HepG2 (cell line): ENCODE measurements around the gene PEPD. TPM values are rescaled to one million over a fixed set of nuclear protein-coding genes. Genes with fewer than 3 reads are reported as not detected.

Experiments
- CEBPB ChIP-seq: IDR thresholded peaks from 2 replicates; pipeline ENCODE4 v1.6.1; 2011; ENCODE audit warnings: low read depth, low read length, improper control_type of control experiment, borderline replicate concordance
- DMAP1 ChIP-seq: IDR thresholded peaks from 2 replicates; pipeline ENCODE4 v1.6.1; 2016
- EEA1 ChIP-seq: sonication (generic); formaldehyde crosslinking; IDR thresholded peaks from 2 replicates; pipeline ENCODE4 v1.5.1; 2020; ENCODE audit warnings: mild to moderate bottlenecking, missing genetic modification reagents, borderline replicate concordance
- ETV5 ChIP-seq: IDR thresholded peaks from 2 replicates; pipeline ENCODE4 v1.6.1; 2018; ENCODE audit warnings: missing biosample characterization, missing genetic modification reagents, inconsistent platforms, borderline replicate concordance
- FOXO1 ChIP-seq: sonication (generic); formaldehyde crosslinking; IDR thresholded peaks from 2 replicates; pipeline ENCODE4 v1.4.0; 2020; ENCODE audit warnings: missing genetic modification reagents
- JARID2 ChIP-seq: sonication (generic); formaldehyde crosslinking; IDR thresholded peaks from 2 replicates; pipeline ENCODE4 v1.8.1; 2023; ENCODE audit warnings: missing genetic modification reagents, inconsistent platforms; ENCODE audit not compliant: insufficient replicate concordance
- KDM5B ChIP-seq: sonication (generic); formaldehyde crosslinking; IDR thresholded peaks from 2 replicates; pipeline ENCODE4 v1.4.0; 2020; ENCODE audit warnings: missing genetic modification reagents, mild to moderate bottlenecking, borderline replicate concordance
- MTA1 ChIP-seq: sonication (generic); formaldehyde crosslinking; IDR thresholded peaks from 2 replicates; pipeline ENCODE4 v1.4.0; 2020; ENCODE audit warnings: missing genetic modification reagents, mild to moderate bottlenecking, borderline replicate concordance
- NFATC3 ChIP-seq: sonication (generic); formaldehyde crosslinking; IDR thresholded peaks from 2 replicates; pipeline ENCODE4 v1.5.1; 2020; ENCODE audit warnings: mild to moderate bottlenecking, missing genetic modification reagents
- NR2F6 ChIP-seq, 2 experiments: IDR thresholded peaks; 2 replicates each; pipeline ENCODE4 v1.6.1; 2016; ENCODE audit warnings: antibody characterized with exemption in 1 of 2, mild to moderate bottlenecking in 1 of 2
- PAF1 ChIP-seq: IDR thresholded peaks from 2 replicates; pipeline ENCODE4 v1.6.1; 2016; ENCODE audit warnings: missing genetic modification reagents, missing compliant biosample characterization
- PHF21A ChIP-seq: sonication (generic); formaldehyde crosslinking; IDR thresholded peaks from 2 replicates; pipeline ENCODE4 v1.5.0; 2020; ENCODE audit warnings: mild to moderate bottlenecking, missing genetic modification reagents
- RCOR2 ChIP-seq: IDR thresholded peaks from 2 replicates; pipeline ENCODE4 v1.6.1; 2016; ENCODE audit warnings: missing biosample characterization, missing genetic modification reagents
- REL ChIP-seq: sonication (generic); formaldehyde crosslinking; conservative IDR thresholded peaks from 2 replicates; pipeline ENCODE4 v1.8.0; 2022; ENCODE audit warnings: mild to moderate bottlenecking, missing genetic modification reagents, moderate library complexity
- TBX2 ChIP-seq: sonication (generic); formaldehyde crosslinking; IDR thresholded peaks from 2 replicates; pipeline ENCODE4 v1.5.0; 2020; ENCODE audit warnings: missing genetic modification reagents, mild to moderate bottlenecking, borderline replicate concordance
- TEAD2 ChIP-seq: sonication (generic); formaldehyde crosslinking; IDR thresholded peaks from 2 replicates; pipeline ENCODE4 v1.9.0; 2021; ENCODE audit warnings: missing genetic modification reagents
- TGIF2 ChIP-seq: IDR thresholded peaks from 2 replicates; pipeline ENCODE4 v1.6.1; 2016; ENCODE audit warnings: control low read depth, missing compliant biosample characterization
- TRIM24 ChIP-seq: sonication (generic); formaldehyde crosslinking; IDR thresholded peaks from 2 replicates; pipeline ENCODE4 v1.8.0; 2022; ENCODE audit warnings: mild to moderate bottlenecking, missing genetic modification reagents
- WIZ ChIP-seq: sonication (generic); formaldehyde crosslinking; IDR thresholded peaks from 2 replicates; pipeline ENCODE4 v1.5.1; 2020; ENCODE audit warnings: mild to moderate bottlenecking, missing genetic modification reagents
- ZFYVE20 ChIP-seq: sonication (generic); formaldehyde crosslinking; IDR thresholded peaks from 2 replicates; pipeline ENCODE4 v1.8.0; 2023; ENCODE audit warnings: low read depth, mild to moderate bottlenecking, moderate library complexity, missing genetic modification reagents, borderline replicate concordance
- ZNF143 ChIP-seq: sonication (generic); formaldehyde crosslinking; IDR thresholded peaks from 2 replicates; pipeline ENCODE4 v1.4.0; 2020; ENCODE audit warnings: missing genetic modification reagents
- ZNF572 ChIP-seq: sonication (generic); formaldehyde crosslinking; IDR thresholded peaks from 2 replicates; pipeline ENCODE4 v1.5.1; 2020; ENCODE audit warnings: mild to moderate bottlenecking, missing genetic modification reagents
- ZNF678 ChIP-seq: sonication (generic); formaldehyde crosslinking; IDR thresholded peaks from 2 replicates; pipeline ENCODE4 v1.4.0; 2020; ENCODE audit warnings: mild to moderate bottlenecking, missing genetic modification reagents
- polyA plus RNA-seq, 8 experiments: library from polyadenylated mRNA; depleted of rRNA in 3 of 8; stranded (reverse) in 7 of 8; unstranded in 1 of 8; fragments of >200 nt; fragmentation: Illumina TruSeq in 4 of 8; extraction: Trizol in 4 of 8; gene quantifications; 2 replicates each; pipeline versions ENCODE4 v1.2.1 to v1.2.3, GENCODE V29; 2011 to 2016; ENCODE audit warnings: low read depth in 4 of 8, missing spikeins in 1 of 8, mixed read lengths in 1 of 8; ENCODE audit not compliant: insufficient read depth in 1 of 8
- total RNA-seq, 5 experiments: library from RNA; depleted of rRNA; stranded (reverse); fragments of >200 nt; fragmentation: Illumina TruSeq; extraction: Trizol; gene quantifications; 2 replicates each; pipeline ENCODE4 v1.2.3, GENCODE V29; 2016; ENCODE audit warnings: low read depth in 1 of 5
- TF ChIP-seq, protein P1 (sequence below): sonication (generic); formaldehyde crosslinking; IDR thresholded peaks from 2 replicates; pipeline ENCODE4 v1.4.0; 2020; ENCODE audit warnings: missing genetic modification reagents
- TF ChIP-seq, protein P2 (sequence below): IDR thresholded peaks from 2 replicates; pipeline ENCODE4 v1.4.0; 2020; ENCODE audit warnings: mild to moderate bottlenecking, missing genetic modification reagents
- TF ChIP-seq, protein P3 (sequence below): sonication (generic); formaldehyde crosslinking; IDR thresholded peaks from 2 replicates; pipeline ENCODE4 v1.8.0; 2022; ENCODE audit warnings: missing genetic modification reagents, low read depth, mild to moderate bottlenecking, borderline replicate concordance

The PEPD gene
- total and polyA plus RNA-seq, 2 of the 13 experiments (the other 11 are each of a cell fraction or from before 2014, with no cell fraction given): 60.7 to 75.1 TPM

DNA sequence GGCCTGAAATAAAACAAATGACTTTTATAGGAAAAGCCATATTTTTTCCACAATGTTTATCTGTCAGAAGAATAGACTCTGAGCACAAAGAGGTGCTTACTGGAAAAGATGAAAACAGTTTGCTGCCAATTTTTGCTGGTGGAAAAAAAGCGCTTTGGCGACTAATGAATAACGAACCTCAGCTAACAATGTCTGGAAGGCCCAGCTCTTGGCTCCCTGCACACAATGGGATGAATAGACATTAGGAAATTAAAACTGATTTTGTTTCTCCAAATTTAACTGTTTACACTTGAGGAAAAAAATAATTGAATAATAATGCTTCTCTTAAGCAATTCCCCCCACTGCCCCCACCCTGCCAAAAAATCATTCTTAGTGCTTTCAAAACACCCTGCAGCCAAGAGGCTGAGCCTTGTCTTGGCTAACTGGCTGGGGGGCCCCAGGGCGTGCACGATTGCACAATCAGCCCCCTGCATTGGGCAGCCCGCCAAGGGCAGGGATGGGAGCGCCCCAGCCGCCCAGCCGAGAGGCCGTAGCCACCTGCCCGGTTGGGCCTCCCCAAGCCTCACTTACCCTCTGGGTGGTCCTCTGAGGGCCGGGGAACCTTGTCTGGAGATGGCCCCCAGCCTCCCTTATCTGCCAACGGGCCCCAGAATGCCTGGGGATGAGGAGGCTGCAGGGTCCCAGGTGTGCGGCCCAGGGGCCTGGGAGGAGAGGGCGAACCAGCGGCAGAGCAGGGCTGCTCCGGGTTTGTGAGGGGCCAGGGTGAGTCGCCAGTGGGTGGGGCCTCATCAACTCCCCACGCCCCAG is 131.3 kb downstream of the PEPD start (continued):
- TF ChIP-seq JARID2 (CRISPR knock-in tag) (no peak), ZFYVE20 (no peak), NR2F6 (IDR thresholded peaks at IDR 0.05) (0 out of 2 replicates have a peak, but pooled peaks have one; percentile 15), NR2F6 (CRISPR knock-in tag; IDR thresholded peaks at IDR 0.05) (no peak), KDM5B (CRISPR knock-in tag) (no peak), FOXO1 (CRISPR knock-in tag) (no peak), REL (CRISPR knock-in tag) (no peak), PAF1 (CRISPR knock-in tag) (no peak), ETV5 (CRISPR knock-in tag) (no peak), NFATC3 (CRISPR knock-in tag) (no peak), MTA1 (CRISPR knock-in tag) (no peak), EEA1 (CRISPR knock-in tag) (no peak), PHF21A (CRISPR knock-in tag) (0 out of 2 replicates have a peak, but pooled peaks have one; percentile 28), CEBPB (peak; percentile 93), RCOR2 (CRISPR knock-in tag) (no peak), TEAD2 (CRISPR knock-in tag) (no peak), ZNF143 (CRISPR knock-in tag) (no peak), ZNF572 (CRISPR knock-in tag) (no peak), DMAP1 (CRISPR knock-in tag) (no peak), TBX2 (CRISPR knock-in tag) (no peak), TRIM24 (CRISPR knock-in tag) (no peak), ZNF678 (CRISPR knock-in tag) (no peak), WIZ (CRISPR knock-in tag) (no peak), TGIF2 (CRISPR knock-in tag) (no peak)
- TF ChIP-seq, protein P1, sequence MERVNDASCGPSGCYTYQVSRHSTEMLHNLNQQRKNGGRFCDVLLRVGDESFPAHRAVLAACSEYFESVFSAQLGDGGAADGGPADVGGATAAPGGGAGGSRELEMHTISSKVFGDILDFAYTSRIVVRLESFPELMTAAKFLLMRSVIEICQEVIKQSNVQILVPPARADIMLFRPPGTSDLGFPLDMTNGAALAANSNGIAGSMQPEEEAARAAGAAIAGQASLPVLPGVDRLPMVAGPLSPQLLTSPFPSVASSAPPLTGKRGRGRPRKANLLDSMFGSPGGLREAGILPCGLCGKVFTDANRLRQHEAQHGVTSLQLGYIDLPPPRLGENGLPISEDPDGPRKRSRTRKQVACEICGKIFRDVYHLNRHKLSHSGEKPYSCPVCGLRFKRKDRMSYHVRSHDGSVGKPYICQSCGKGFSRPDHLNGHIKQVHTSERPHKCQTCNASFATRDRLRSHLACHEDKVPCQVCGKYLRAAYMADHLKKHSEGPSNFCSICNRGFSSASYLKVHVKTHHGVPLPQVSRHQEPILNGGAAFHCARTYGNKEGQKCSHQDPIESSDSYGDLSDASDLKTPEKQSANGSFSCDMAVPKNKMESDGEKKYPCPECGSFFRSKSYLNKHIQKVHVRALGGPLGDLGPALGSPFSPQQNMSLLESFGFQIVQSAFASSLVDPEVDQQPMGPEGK (CRISPR knock-in tag): peak; percentile 99
- TF ChIP-seq, protein P2, sequence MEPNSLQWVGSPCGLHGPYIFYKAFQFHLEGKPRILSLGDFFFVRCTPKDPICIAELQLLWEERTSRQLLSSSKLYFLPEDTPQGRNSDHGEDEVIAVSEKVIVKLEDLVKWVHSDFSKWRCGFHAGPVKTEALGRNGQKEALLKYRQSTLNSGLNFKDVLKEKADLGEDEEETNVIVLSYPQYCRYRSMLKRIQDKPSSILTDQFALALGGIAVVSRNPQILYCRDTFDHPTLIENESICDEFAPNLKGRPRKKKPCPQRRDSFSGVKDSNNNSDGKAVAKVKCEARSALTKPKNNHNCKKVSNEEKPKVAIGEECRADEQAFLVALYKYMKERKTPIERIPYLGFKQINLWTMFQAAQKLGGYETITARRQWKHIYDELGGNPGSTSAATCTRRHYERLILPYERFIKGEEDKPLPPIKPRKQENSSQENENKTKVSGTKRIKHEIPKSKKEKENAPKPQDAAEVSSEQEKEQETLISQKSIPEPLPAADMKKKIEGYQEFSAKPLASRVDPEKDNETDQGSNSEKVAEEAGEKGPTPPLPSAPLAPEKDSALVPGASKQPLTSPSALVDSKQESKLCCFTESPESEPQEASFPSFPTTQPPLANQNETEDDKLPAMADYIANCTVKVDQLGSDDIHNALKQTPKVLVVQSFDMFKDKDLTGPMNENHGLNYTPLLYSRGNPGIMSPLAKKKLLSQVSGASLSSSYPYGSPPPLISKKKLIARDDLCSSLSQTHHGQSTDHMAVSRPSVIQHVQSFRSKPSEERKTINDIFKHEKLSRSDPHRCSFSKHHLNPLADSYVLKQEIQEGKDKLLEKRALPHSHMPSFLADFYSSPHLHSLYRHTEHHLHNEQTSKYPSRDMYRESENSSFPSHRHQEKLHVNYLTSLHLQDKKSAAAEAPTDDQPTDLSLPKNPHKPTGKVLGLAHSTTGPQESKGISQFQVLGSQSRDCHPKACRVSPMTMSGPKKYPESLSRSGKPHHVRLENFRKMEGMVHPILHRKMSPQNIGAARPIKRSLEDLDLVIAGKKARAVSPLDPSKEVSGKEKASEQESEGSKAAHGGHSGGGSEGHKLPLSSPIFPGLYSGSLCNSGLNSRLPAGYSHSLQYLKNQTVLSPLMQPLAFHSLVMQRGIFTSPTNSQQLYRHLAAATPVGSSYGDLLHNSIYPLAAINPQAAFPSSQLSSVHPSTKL (CRISPR knock-in tag): no peak
- TF ChIP-seq, protein P3, sequence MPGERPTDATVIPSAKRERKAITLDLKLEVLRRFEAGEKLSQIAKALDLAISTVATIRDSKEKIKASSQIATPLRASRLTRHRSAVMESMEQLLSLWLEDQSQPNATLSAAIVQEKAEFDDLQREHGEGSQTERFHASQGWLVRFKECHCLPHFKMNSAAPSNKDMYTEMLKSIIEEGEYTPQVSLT: no peak
